HG02885 (cell line): ENCODE results near the gene SDR39U1.

ENCODE experiments used
- ATAC-seq: cut with Tn5 transposase; IDR thresholded peaks from one replicate; pipeline ENCODE4 v1.9.1; 2021; ENCODE audit warnings: mild to moderate bottlenecking; ENCODE audit not compliant: unreplicated experiment, poor library complexity

Gene SDR39U1

GRCh38 chr14:24395609-24396582, 46.7 kb downstream of the SDR39U1 start:
- no peak for ATAC-seq

GRCh38 chr14:24394275-24394674, 48.3 kb downstream of the SDR39U1 start:
- no peak for ATAC-seq

GRCh38 chr14:24392325-24393091, 50.1 kb downstream of the SDR39U1 start:
- no peak for ATAC-seq

- no peak for ATAC-seq
Measured at GRCh38 chr14:24390701-24391468, 51.7 kb downstream of the SDR39U1 start.
